ENCODE results near the gene ZBTB20.

DNA sequence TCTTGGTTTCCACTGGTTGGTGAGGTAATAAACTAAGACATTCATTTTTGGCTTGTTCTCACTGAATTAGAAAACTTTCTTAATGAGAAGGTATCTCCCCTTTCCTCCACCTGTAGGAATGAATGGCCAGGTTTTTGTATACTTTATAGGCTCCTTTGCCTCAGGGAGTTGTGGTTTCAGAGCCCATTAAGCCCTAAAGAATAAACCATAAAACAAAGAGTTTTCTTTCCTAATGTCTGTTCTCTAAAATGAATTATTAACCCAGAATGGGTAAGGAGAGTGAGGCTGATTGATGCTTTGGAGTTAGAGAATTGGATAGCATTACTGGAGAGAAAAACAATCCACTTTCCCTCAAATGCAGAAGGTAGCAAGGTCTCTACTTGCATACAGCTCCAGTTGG is 785.7 kb downstream of the ZBTB20 start:
- TF ChIP-seq, protein P1, sequence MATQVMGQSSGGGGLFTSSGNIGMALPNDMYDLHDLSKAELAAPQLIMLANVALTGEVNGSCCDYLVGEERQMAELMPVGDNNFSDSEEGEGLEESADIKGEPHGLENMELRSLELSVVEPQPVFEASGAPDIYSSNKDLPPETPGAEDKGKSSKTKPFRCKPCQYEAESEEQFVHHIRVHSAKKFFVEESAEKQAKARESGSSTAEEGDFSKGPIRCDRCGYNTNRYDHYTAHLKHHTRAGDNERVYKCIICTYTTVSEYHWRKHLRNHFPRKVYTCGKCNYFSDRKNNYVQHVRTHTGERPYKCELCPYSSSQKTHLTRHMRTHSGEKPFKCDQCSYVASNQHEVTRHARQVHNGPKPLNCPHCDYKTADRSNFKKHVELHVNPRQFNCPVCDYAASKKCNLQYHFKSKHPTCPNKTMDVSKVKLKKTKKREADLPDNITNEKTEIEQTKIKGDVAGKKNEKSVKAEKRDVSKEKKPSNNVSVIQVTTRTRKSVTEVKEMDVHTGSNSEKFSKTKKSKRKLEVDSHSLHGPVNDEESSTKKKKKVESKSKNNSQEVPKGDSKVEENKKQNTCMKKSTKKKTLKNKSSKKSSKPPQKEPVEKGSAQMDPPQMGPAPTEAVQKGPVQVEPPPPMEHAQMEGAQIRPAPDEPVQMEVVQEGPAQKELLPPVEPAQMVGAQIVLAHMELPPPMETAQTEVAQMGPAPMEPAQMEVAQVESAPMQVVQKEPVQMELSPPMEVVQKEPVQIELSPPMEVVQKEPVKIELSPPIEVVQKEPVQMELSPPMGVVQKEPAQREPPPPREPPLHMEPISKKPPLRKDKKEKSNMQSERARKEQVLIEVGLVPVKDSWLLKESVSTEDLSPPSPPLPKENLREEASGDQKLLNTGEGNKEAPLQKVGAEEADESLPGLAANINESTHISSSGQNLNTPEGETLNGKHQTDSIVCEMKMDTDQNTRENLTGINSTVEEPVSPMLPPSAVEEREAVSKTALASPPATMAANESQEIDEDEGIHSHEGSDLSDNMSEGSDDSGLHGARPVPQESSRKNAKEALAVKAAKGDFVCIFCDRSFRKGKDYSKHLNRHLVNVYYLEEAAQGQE (IDR thresholded peaks at IDR 0.05; ENCODE audit: insufficient replicate concordance, low read depth): no peak
- TF ChIP-seq, protein P2, sequence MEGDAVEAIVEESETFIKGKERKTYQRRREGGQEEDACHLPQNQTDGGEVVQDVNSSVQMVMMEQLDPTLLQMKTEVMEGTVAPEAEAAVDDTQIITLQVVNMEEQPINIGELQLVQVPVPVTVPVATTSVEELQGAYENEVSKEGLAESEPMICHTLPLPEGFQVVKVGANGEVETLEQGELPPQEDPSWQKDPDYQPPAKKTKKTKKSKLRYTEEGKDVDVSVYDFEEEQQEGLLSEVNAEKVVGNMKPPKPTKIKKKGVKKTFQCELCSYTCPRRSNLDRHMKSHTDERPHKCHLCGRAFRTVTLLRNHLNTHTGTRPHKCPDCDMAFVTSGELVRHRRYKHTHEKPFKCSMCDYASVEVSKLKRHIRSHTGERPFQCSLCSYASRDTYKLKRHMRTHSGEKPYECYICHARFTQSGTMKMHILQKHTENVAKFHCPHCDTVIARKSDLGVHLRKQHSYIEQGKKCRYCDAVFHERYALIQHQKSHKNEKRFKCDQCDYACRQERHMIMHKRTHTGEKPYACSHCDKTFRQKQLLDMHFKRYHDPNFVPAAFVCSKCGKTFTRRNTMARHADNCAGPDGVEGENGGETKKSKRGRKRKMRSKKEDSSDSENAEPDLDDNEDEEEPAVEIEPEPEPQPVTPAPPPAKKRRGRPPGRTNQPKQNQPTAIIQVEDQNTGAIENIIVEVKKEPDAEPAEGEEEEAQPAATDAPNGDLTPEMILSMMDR (IDR thresholded peaks at IDR 0.05; ENCODE audit: insufficient read depth, low read length): no peak
